Activated CD8-positive, alpha-beta memory T cell treated with anti-CD3 and anti-CD28 coated beads for 36 hours (primary cell): ENCODE results near the gene A4GALT. TPM values are rescaled to one million over a fixed set of nuclear protein-coding genes. Genes with fewer than 3 reads are reported as not detected.

ENCODE experiments used
- CTCF ChIA-PET: fragments of 350-600 bp; sonication (Branson Sonifier 250); formaldehyde crosslinking; loops from one replicate; lab custom pipeline; 2021; ENCODE audit warnings: antibody characterized with exemption; lab: Charles Lee
- POLR2A ChIA-PET: fragments of 350-600 bp; sonication (Branson Sonifier 250); formaldehyde crosslinking; loops from one replicate; lab custom pipeline; 2021; ENCODE audit warnings: antibody characterized with exemption; lab: Charles Lee
- total RNA-seq, 2 experiments: library from RNA; stranded (reverse); gene quantifications; one replicate each; pipeline ENCODE4 v1.2.3, GENCODE V29; 2021

The A4GALT gene
- total RNA-seq, 2 experiments from 2014 or later, result not detected

GRCh38 chr22:42670921-42671709 lies 49.6 kb downstream of the A4GALT start:
- POLR2A ChIA-PET, result interaction anchor here (0.7 kb wide), 1 partner anchor 185 kb away, joined by 3 read pairs; no protein-coding TSS in a partner anchor
- CTCF ChIA-PET, result no interaction called here

- ChIA-PET POLR2A (no interaction called here), CTCF (no interaction called here)
Measured at GRCh38 chr22:42670046-42670445, 50.6 kb downstream of the A4GALT start.

- CTCF ChIA-PET, result interaction anchor here (0.8 kb wide), 1 partner anchor 13 kb away, joined by 4 read pairs; no protein-coding TSS in a partner anchor
- POLR2A ChIA-PET, result interaction anchor here (0.7 kb wide), 1 partner anchor 49 kb away, joined by 5 read pairs; no protein-coding TSS in a partner anchor
Measured at GRCh38 chr22:42666393-42666792, 54.3 kb downstream of the A4GALT start.

DNA sequence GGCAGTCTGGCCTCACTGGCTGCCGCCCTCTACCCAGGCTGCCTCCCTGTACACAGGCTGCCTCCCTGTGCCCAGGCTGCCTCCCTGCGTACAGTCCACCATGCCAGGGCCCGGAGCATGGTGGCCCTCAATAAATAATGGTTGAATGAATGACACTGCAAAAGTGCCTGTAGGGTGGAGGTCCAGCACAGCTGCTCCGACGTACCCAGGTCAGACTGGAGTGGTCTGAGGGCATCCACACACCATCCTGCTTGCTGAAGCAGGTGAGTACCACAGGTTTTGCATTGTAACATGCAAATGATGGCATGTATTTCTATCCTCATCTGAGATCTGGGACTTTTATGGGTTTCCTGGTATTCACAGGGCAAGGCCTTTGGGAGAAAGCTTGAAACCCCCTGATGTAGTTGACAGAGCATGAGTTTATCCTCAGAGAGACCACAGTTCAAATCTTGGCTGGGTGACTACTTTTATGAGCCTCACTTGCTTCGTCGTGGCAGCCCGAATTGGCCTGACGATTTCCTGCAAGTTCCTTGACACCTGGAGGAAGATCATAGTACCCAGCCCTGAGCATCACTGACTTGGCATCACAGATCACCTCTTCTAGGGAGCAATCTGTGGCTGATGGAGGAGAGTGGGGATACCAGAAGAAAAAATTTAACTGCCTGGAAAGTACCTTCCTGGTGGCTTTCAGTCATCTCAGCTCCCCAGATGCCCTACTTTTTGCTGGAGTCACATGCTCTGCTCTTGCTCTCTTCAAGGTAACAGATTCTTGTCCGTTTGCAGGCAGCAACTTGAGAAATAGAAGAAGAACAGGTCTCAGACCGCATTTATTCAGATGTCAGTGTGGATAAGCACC lies 55.5 kb downstream of the A4GALT start:
- ChIA-PET POLR2A (no interaction called here), CTCF (no interaction called here)

DNA sequence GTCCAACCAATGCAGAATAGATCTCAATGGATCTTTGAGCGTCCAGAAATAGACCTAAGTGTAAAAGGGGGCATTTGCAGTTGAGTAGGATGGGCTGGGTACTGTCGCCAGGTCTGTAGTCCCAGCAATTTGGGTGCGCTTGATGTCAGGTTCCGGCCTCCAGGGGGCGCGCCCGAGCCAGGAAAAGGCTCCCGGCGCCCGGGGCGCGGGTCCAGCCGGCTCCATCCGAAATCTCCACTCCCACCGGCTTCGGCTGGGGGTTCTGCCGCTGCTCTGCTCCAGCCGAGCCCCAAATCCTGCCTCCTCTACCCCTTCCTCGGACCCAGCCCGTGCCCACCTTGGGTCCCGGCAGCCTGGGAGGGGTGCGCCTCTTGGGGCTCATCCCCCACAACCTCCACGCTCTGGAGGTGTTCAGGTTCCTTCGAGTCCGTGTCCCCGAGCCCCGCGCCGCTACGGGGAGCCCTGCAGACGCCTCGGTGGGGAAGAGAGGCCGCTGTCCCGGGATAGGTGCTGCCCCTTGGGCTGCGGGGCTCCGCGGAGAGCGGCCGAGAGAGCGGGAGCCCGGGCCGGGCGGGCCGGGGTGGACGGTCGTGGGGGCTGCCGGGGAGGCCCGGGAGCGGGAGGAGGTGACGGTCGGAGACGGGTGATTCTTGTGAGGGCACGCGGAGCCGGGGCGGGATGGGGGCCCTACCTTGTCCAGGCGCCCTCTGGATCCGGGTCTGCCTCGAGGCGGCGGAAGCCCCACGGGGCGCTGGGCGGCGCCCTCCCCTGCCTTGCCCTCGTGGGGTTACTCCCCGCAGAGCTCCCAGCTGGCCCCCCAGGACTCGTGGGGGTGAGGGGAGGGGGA lies 58.5 kb downstream of the A4GALT start:
- CTCF ChIA-PET, result no interaction called here
- POLR2A ChIA-PET, result no interaction called here

- CTCF ChIA-PET, result no interaction called here
- POLR2A ChIA-PET, result interaction anchor here (0.7 kb wide), 1 partner anchor 236 kb away, joined by 4 read pairs; no protein-coding TSS in a partner anchor
Measured at GRCh38 chr22:42656578-42656977, 64.1 kb downstream of the A4GALT start.

DNA sequence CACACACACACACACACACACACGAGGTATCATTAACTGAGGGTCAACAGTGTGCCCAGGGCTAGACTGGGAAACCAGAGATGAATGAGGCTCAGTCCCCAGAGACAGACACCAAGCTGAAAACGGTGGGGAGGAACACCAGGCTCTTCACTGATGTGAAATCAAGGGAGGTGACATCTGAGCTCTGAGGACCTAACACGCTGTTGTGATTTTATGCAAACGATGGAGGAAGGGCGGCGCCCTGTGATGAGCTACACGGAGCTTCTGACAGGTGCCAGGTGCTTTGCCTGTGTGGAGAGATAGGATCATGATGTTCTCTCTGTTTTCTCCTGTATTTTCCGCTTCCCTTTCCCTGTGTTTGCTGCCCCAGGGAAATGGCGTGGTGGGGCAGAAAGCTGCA lies 65.0 kb downstream of the A4GALT start:
- POLR2A ChIA-PET, result no interaction called here
- CTCF ChIA-PET, result no interaction called here

DNA sequence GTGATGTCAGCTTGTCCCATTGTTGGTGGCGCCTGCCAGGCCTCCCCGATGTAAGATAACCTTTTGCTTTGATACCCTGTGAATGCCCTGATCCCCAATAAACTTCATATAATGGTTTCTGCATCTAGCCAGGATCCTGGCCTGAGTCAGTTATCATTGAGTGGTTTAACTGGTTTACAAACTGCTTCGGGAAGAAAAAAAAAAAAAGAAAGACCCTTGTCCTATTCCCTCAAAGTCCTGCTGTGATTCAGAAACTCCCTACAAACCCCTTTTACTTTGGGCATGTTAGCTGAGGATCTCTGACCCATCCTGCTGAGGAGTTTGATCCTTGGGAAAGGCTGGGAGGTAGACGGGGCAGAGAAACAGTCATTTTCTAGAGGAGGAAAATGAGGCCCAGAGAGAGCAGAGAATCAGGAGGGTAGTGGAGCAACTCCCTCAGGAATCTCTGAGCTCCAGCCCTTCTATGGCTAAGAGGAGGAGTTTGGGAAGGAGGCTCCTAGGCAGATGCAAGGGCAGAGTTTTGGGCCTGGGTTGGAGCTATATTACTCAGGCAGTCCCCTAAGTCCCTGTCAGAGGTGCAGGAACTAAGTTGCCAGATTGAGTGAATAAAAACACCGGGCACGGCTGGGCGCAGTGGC lies 66.1 kb downstream of the A4GALT start:
- POLR2A ChIA-PET, result no interaction called here
- CTCF ChIA-PET, result no interaction called here

DNA sequence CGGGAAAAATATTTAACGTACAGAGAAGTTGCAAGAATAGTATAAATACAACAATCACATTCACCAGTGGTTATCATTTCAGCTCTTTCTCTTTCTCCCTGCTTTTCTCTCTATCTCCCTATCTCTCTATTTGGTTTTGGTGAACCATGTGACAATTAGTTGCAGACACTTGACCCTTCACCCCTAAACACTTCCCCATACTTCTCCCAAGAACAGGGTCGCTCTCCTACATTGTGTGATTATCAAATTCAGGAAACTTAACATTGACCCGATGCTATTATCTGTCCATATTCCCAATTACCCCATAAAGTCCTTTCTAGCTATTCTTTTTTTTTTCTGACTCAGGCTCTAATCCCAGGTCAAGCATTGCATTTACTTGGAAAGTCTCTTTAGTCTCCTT lies 66.7 kb downstream of the A4GALT start:
- ChIA-PET CTCF (interaction anchor here (0.6 kb wide), 1 partner anchor 197 kb away, joined by 3 read pairs; no protein-coding TSS in a partner anchor), POLR2A (no interaction called here)

DNA sequence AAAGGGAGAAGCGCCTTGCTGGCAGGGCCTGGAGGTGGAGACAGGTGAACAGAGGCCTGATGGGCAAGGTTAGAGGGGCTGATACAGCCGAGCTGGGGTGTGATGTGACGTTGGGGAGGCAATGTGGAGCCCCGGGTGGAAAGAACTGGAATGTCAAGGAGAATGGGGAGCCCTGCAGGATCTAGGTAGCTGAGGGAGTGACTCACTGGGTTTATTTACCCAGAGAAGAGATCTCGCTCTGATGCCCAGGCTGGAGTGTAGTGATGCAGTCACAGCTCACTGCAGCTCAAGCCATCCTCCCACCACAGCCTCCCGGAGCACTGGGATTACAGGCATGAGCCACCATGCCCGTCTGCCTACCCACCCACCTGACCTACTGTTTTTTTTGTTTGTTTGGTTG lies 69.5 kb downstream of the A4GALT start:
- ChIA-PET POLR2A (no interaction called here), CTCF (interaction anchor here (0.7 kb wide), 1 partner anchor 29 kb away, joined by 3 read pairs; no protein-coding TSS in a partner anchor)

DNA sequence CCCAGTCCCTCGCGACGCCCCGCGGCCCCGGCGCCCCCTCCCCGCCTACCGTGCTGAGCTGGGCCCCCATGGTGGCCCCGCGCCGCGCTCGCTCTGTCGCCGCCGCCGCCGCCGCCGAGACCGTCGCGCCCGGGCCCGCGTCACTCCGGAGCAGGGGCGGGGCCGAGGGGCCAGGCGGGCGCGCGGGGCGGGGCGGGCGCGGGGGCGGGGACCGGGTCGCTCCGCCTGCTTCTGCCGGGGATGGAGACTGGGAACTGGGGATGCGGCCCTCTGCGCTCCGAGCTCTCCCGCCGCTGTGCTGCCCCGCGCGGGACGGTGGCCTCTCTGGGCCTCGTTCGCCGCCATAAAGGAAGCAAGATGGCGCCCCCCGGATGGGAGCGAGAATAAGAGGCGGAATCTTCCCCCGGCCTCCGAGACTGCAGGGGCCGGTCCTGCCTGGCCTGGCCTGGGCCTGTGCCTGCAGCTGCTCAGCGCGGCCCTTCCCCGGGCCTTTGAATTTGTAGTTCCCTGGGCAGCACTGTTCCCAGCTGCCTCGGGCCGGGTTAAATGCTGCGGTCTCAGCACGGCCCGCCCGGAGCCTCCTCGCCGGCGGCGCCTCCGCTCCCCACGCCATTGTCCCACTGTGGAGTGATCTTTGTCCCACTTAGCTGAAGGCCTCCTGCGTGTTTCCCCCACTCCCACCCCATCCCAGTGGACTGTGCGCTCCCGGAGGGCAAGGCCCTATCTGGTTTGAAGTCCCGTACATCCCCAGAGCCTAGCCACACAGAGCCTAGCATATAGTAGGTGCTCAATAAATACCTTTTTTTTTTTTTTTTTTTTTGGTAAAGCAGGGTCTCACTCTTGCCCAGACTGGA lies 71.2 kb downstream of the A4GALT start, which contains the start of gene CYB5R3:
Gene CYB5R3, minus strand, starts transcription at position 147 of the 854 bp plus-strand sequence. Its CDS starts 77 bp downstream, at position 70.
- ChIA-PET POLR2A (interaction anchor here (0.5 to 3.8 kb wide), 8 partner anchors 12 to 538 kb away, joined by 3 to 22 read pairs (median 4); partner anchors contain the start of gene POLDIP3), CTCF (interaction anchor here (0.6 to 1.2 kb wide), 4 partner anchors 11 to 35 kb away, joined by 3 read pairs; no protein-coding TSS in a partner anchor)

GRCh38 chr22:42648368-42649245 lies 72.1 kb downstream of the A4GALT start:
- ChIA-PET POLR2A (interaction anchor here (0.5 to 3.8 kb wide), 4 partner anchors 34 to 439 kb away, joined by 3 to 22 read pairs (median 3); partner anchors contain the start of gene POLDIP3), CTCF (interaction anchor here (0.6 to 1.2 kb wide), 4 partner anchors 11 to 35 kb away, joined by 3 read pairs; no protein-coding TSS in a partner anchor)

DNA sequence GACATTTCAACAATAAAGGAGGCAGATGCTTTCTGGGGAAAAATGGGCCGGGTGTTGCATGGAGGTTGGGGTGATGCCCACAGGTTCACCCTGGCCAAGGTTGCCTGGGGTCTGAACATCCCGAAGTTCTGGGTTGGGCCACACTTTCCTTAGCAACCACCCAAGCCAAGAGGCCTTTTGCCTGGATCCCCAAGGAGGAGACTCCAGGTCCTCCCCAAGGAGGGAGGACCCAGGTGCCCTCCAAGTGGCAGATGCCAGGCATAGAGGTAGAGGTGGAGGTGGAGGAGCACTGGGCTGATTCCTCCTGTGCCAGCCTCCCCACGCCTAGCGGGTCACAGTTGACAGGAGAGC lies 72.7 kb downstream of the A4GALT start:
- ChIA-PET POLR2A (interaction anchor here (3.8 kb wide), 1 partner anchor 33 kb away, joined by 22 read pairs; the partner anchor contains the start of gene POLDIP3), CTCF (interaction anchor here (1.1 kb wide), 1 partner anchor 27 kb away, joined by 3 read pairs; no protein-coding TSS in a partner anchor)

DNA sequence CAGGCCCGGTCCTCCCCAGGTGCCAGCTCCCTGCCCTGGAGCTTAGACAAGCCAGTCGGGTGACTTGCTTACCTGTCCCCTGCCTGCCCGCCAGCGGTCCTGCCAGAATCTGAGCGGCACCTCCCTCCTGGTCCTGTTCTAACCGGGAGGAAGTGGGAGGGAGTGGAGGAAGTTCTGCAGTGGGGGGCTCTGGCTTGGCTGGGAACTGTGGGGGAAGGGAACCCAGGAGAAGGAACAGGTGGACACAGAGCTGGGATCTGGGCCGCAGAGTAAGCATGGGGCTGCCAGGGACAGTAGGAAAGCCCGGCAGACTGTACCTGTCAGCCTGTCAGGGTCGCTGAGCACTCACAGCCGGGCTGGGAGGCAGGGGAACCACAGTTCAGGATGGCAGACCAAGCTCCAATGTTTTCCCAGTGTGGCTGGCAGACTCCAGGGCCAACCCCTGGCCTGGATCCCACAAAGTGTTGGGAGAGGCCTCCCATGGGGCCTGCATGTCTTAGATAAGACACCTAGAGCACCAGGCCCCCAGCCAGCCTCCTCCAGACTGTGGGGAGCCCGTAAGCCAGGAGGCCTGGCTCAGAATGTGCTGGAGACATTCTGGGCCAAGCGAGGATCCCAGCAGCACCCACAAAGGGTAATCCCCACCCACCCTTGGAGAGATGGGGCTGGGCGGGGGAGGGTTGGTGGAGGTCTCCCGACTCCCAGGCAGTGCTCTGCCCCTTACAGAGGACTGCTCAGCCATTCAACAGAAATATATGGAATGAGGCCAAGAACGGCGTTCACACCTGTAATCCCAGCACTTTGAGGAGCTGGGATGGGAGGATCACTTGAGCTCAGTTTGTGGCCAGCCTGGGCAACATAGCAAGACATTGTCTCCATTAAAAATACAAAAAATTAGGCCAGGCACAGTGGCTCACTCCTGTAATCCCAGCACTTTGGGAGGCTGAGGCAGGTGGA lies 73.8 kb downstream of the A4GALT start:
- ChIA-PET POLR2A (interaction anchor here (0.7 to 3.8 kb wide), 3 partner anchors 9 to 32 kb away, joined by 3 to 22 read pairs (median 3); partner anchors contain the start of gene POLDIP3), CTCF (interaction anchor here (1.1 kb wide), 2 partner anchors 26 to 443 kb away, joined by 3 read pairs; no protein-coding TSS in a partner anchor)
